ENCODE measurements around the gene ASTN2.

DNA sequence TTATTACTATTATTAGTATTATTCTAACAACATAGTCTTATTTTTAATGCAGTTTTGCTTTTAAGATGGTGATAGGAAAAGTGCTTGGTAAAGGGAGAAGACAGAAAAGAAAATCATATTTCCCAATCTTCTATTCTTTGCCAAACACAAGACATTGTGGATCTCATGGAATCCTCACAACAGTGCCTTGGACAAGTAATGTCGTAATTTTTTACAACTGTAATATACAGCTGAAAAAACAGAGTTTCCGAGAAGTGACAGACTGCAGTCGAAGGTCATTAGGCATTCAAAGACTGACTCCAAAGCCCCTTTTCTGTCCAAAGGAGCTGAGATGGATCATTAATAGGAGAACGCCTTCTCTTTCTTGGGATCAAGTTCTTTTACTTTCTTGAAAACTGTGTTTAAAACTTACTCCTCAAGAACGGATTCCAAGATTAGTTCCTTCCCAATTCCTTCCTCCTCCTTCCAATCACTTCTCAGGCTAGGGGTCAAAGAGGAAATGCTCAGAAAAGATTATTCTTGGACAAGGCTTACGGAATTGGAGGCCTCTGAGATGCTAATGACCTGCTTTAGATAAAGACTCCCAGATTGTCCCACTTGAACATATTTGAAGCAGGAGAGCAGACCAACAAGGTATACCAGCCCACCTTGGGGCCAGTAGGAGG lies 752.1 kb downstream of the ASTN2 start:
- TF ChIP-seq, protein P1, sequence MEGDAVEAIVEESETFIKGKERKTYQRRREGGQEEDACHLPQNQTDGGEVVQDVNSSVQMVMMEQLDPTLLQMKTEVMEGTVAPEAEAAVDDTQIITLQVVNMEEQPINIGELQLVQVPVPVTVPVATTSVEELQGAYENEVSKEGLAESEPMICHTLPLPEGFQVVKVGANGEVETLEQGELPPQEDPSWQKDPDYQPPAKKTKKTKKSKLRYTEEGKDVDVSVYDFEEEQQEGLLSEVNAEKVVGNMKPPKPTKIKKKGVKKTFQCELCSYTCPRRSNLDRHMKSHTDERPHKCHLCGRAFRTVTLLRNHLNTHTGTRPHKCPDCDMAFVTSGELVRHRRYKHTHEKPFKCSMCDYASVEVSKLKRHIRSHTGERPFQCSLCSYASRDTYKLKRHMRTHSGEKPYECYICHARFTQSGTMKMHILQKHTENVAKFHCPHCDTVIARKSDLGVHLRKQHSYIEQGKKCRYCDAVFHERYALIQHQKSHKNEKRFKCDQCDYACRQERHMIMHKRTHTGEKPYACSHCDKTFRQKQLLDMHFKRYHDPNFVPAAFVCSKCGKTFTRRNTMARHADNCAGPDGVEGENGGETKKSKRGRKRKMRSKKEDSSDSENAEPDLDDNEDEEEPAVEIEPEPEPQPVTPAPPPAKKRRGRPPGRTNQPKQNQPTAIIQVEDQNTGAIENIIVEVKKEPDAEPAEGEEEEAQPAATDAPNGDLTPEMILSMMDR (IDR thresholded peaks at IDR 0.05; ENCODE audit: low read depth, low read length, poor library complexity, severe bottlenecking) = no peak
- TF ChIP-seq EZH2phosphoT487 (IDR thresholded peaks at IDR 0.05; ENCODE audit: borderline replicate concordance, low read length) = no peak

Data from DOHH2 (cell line).